GM12878 (cell line): ENCODE measurements around the gene EDARADD. TPM values are rescaled to one million over a fixed set of nuclear protein-coding genes. Genes with fewer than 3 reads are reported as not detected.
A peak's percentile ranks its signal among the peaks of the same experiment; 100 is the strongest.

Experiments used
- CHD4 ChIP-seq: fragments of 200-600 bp; sonication (generic); IDR thresholded peaks from 2 replicates; pipeline ENCODE4 v1.6.1; 2016; ENCODE audit warnings: mild to moderate bottlenecking
- DPF2 ChIP-seq: fragments of 450-650 bp; IDR thresholded peaks from 2 replicates; pipeline ENCODE4 v1.6.1; 2017; ENCODE audit warnings: mild to moderate bottlenecking
- EGR1 ChIP-seq, 2 experiments: IDR thresholded peaks; 1 replicate in 1 of 2; 2 replicates in 1 of 2; pipeline ENCODE4 v1.6.1; 2011 to 2012; ENCODE audit warnings: low read depth in 2 of 2, low read length in 2 of 2, borderline replicate concordance in 1 of 2, mild to moderate bottlenecking in 1 of 2, moderate library complexity in 1 of 2
- ESRRA ChIP-seq: IDR thresholded peaks from 2 replicates; pipeline ENCODE4 v1.6.1; 2012; ENCODE audit warnings: mild to moderate bottlenecking, low read length, improper control_type of control experiment
- EZH2 ChIP-seq: IDR thresholded peaks from 2 replicates; pipeline ENCODE4 v1.6.1; 2012; ENCODE audit warnings: low read depth, mild to moderate bottlenecking, control low read depth, inconsistent platforms, low read length, borderline replicate concordance; ENCODE audit not compliant: control insufficient read depth
- KLF5 ChIP-seq: fragments of 450-650 bp; IDR thresholded peaks from 2 replicates; pipeline ENCODE4 v1.6.1; 2014; ENCODE audit warnings: mild to moderate bottlenecking; ENCODE audit not compliant: partially characterized antibody
- MEF2B ChIP-seq: fragments of 450-650 bp; IDR thresholded peaks from 2 replicates; pipeline ENCODE4 v1.6.1; 2018; ENCODE audit warnings: mild to moderate bottlenecking, moderate library complexity; ENCODE audit not compliant: partially characterized antibody, poor library complexity, severe bottlenecking
- MTA2 ChIP-seq: fragments of 450-650 bp; IDR thresholded peaks from 2 replicates; pipeline ENCODE4 v1.6.1; 2016; ENCODE audit warnings: low read depth, mild to moderate bottlenecking, moderate library complexity
- POLR2AphosphoS5 ChIP-seq: IDR thresholded peaks from 2 replicates; pipeline ENCODE4 v1.6.1; 2011; ENCODE audit warnings: mild to moderate bottlenecking, low read length, inconsistent platforms
- RCOR1 ChIP-seq: conservative IDR thresholded peaks from 2 replicates; pipeline ENCODE4 v1.6.1; 2012; ENCODE audit warnings: low read depth, low read length, improper control_type of control experiment
- TARDBP ChIP-seq: IDR thresholded peaks from 2 replicates; pipeline ENCODE4 v1.6.1; 2016; ENCODE audit warnings: borderline replicate concordance
- TCF3 ChIP-seq: IDR thresholded peaks from 2 replicates; pipeline ENCODE4 v1.6.1; 2012; ENCODE audit warnings: low read depth, mild to moderate bottlenecking, low read length, borderline replicate concordance; ENCODE audit not compliant: insufficient read depth
- ZNF384 ChIP-seq: IDR thresholded peaks from 2 replicates; pipeline ENCODE4 v1.6.1; 2012; ENCODE audit warnings: low read depth, mild to moderate bottlenecking, low read length, improper control_type of control experiment, borderline replicate concordance
- ZNF592 ChIP-seq: fragments of 450-650 bp; IDR thresholded peaks from 2 replicates; pipeline ENCODE4 v1.6.1; 2017; ENCODE audit warnings: mild to moderate bottlenecking, moderate library complexity
- polyA plus RNA-seq, 11 experiments: library from polyadenylated mRNA; depleted of rRNA in 4 of 11; unstranded in 6 of 11; stranded (reverse) in 5 of 11; fragments of >200 nt; fragmentation: Nextera tagmentation in 4 of 11; fragmentation: Illumina TruSeq in 1 of 11; extraction: Ambion mirVana in 4 of 11; extraction: Trizol in 1 of 11; gene quantifications; 1 replicate in 1 of 11; 2 replicates in 10 of 11; pipeline versions ENCODE4 v1.2.1 to v1.2.3, GENCODE V29; 2011 to 2016; ENCODE audit warnings: inconsistent platforms in 2 of 11, missing spikeins in 2 of 11, low read depth in 1 of 11
- total RNA-seq, 4 experiments: library from RNA; depleted of rRNA in 3 of 4; stranded (reverse); fragments of >200 nt in 3 of 4; fragmentation: Illumina TruSeq in 1 of 4; extraction: Trizol in 1 of 4; gene quantifications; 2 replicates each; pipeline versions ENCODE4 v1.2.1 to v1.2.3, GENCODE V29; 2013 to 2021
- TF ChIP-seq, protein P1 (sequence below): IDR thresholded peaks from 2 replicates; pipeline ENCODE4 v1.6.1; 2011; ENCODE audit warnings: borderline replicate concordance, low read depth, mild to moderate bottlenecking, moderate library complexity, mixed read lengths, low read length; ENCODE audit not compliant: insufficient read depth; ENCODE audit errors: extremely low read length
- TF ChIP-seq, protein P2 (sequence below): IDR thresholded peaks from 2 replicates; pipeline ENCODE4 v1.6.1; 2011; ENCODE audit warnings: low read depth, mild to moderate bottlenecking, low read length, moderate library complexity, borderline replicate concordance; ENCODE audit errors: extremely low read depth

EDARADD gene
- total and polyA plus RNA-seq, 10 of the 15 experiments (the other 5 are each of a cell fraction or from before 2014, with no cell fraction given) = 0.58 to 6.1 (median 4.7) TPM

GRCh38 chr1:236429715-236430274 is 35.7 kb downstream of the EDARADD start (continued):
- TF ChIP-seq, protein P1, sequence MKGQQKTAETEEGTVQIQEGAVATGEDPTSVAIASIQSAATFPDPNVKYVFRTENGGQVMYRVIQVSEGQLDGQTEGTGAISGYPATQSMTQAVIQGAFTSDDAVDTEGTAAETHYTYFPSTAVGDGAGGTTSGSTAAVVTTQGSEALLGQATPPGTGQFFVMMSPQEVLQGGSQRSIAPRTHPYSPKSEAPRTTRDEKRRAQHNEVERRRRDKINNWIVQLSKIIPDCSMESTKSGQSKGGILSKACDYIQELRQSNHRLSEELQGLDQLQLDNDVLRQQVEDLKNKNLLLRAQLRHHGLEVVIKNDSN = no peak
- TF ChIP-seq EGR1 (IDR thresholded peaks at IDR 0.05; ENCODE audit: borderline replicate concordance in 1 of 2, low read depth in 2 of 2, low read length in 2 of 2) (no peak), DPF2 (0 out of 2 replicates have a peak, but pooled peaks have one; percentile 21), RCOR1 (no peak), KLF5 (no peak), TARDBP (no peak), TCF3 (no peak), ZNF592 (no peak), ESRRA (no peak), POLR2AphosphoS5 (no peak), CHD4 (no peak), MTA2 (peak; percentile 62), MEF2B (peak; percentile 71), ZNF384 (no peak), EZH2 (no peak)
- TF ChIP-seq, protein P2, sequence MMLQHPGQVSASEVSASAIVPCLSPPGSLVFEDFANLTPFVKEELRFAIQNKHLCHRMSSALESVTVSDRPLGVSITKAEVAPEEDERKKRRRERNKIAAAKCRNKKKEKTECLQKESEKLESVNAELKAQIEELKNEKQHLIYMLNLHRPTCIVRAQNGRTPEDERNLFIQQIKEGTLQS = no peak
- TF ChIP-seq, all 136 proteins: peak for 7
